ENCODE data around the gene TSEN2.

The TSEN2 gene

GRCh38 chr3:12553921-12554391, 69.7 kb downstream of the TSEN2 start:
- no peak for DNase-seq (ENCODE audit: low spot score)

GRCh38 chr3:12556314-12556689, 72.0 kb downstream of the TSEN2 start:
- DNase-seq (ENCODE audit: low spot score): no peak

GRCh38 chr3:12556690-12557472, 72.6 kb downstream of the TSEN2 start, which contains the start of gene MKRN2:
Gene MKRN2 (plus strand): TSS chr3:12557087. CDS start chr3:12557151, 64 bp downstream.
- peak; percentile 51 for DNase-seq (ENCODE audit: low spot score)

- DNase-seq (ENCODE audit: low spot score): no peak
Observed at GRCh38 chr3:12557473-12558100, 73.3 kb downstream of the TSEN2 start.

GRCh38 chr3:12558706-12559105, 74.4 kb downstream of the TSEN2 start:
- DNase-seq (ENCODE audit: low spot score): no peak

- no peak for DNase-seq (ENCODE audit: low spot score)
Observed at GRCh38 chr3:12559520-12559919, 75.2 kb downstream of the TSEN2 start.

- no peak for DNase-seq (ENCODE audit: low spot score)
Observed at GRCh38 chr3:12560505-12561190, 76.4 kb downstream of the TSEN2 start.

- no peak for DNase-seq (ENCODE audit: low spot score)
Observed at GRCh38 chr3:12561397-12561796, 77.1 kb downstream of the TSEN2 start.

- DNase-seq (ENCODE audit: low spot score): no peak
Observed at GRCh38 chr3:12562451-12562850, 78.2 kb downstream of the TSEN2 start.

- no peak for DNase-seq (ENCODE audit: low spot score)
Observed at GRCh38 chr3:12566976-12567375, 82.7 kb downstream of the TSEN2 start.

GRCh38 chr3:12568747-12569146, 84.5 kb downstream of the TSEN2 start:
- no peak for DNase-seq (ENCODE audit: low spot score)

GRCh38 chr3:12569836-12570235, 85.6 kb downstream of the TSEN2 start:
- DNase-seq (ENCODE audit: low spot score): no peak

GRCh38 chr3:12571986-12572385, 87.7 kb downstream of the TSEN2 start:
- DNase-seq (ENCODE audit: low spot score): no peak

- no peak for DNase-seq (ENCODE audit: low spot score)
Observed at GRCh38 chr3:12574131-12574530, 89.9 kb downstream of the TSEN2 start.

GRCh38 chr3:12574661-12575060, 90.4 kb downstream of the TSEN2 start:
- no peak for DNase-seq (ENCODE audit: low spot score)

- DNase-seq (ENCODE audit: low spot score): no peak
Observed at GRCh38 chr3:12577379-12577778, 93.1 kb downstream of the TSEN2 start.

- DNase-seq (ENCODE audit: low spot score): no peak
Observed at GRCh38 chr3:12578742-12579141, 94.5 kb downstream of the TSEN2 start.

GRCh38 chr3:12579456-12579855, 95.2 kb downstream of the TSEN2 start:
- no peak for DNase-seq (ENCODE audit: low spot score)

- DNase-seq (ENCODE audit: low spot score): no peak
Observed at GRCh38 chr3:12579905-12580304, 95.6 kb downstream of the TSEN2 start.

- no peak for DNase-seq (ENCODE audit: low spot score)
Observed at GRCh38 chr3:12582730-12583129, 98.5 kb downstream of the TSEN2 start.
